CD1c-positive myeloid dendritic cell (primary cell): ENCODE measurements around the gene PAXIP1.
"Not testable (repeated sequence)": the region's sequence is repeated elsewhere in the genome, so short reads cannot be mapped to it uniquely, and the experiment has no call there.

Source experiments
- DNase-seq: peaks from one replicate; pipeline ENCODE4 v3.0.0-alpha.2; 2016; ENCODE audit errors: extremely low spot score

PAXIP1 gene

GRCh38 chr7:154942691-154943090 lies 60.2 kb downstream of the PAXIP1 start:
- DNase-seq = no peak

- peak; percentile 42 for DNase-seq
Observed at GRCh38 chr7:154937837-154938236, 65.1 kb downstream of the PAXIP1 start.

DNA sequence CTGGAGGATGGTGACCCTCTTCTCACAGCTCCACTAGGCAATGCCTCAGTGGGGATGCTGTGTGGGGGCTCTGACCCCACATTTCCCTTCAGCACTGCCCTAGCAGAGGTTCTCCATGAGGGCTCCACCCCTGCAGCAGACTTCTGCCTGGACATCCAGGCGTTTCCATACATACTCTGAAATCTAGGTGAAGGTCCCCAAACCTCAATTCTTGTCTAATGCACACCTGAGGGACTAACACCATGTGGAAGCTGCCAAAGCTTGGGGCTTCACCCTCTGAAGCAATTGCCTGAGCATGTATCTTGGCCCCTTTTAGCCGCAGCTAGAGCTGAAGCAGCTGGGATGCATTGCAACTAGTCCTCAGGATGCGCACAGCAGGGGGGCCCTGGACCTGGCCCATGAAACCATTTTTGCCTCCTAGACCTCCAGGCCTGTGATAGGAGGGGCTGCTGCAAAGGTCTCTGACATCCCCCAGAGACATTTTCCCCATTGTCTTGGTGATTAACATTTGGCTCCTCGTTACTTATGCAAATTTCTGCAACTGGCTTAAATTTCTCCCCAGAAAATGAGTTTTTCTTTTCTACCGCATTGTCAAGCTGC lies 68.5 kb downstream of the PAXIP1 start:
- DNase-seq = not testable (repeated sequence)

DNA sequence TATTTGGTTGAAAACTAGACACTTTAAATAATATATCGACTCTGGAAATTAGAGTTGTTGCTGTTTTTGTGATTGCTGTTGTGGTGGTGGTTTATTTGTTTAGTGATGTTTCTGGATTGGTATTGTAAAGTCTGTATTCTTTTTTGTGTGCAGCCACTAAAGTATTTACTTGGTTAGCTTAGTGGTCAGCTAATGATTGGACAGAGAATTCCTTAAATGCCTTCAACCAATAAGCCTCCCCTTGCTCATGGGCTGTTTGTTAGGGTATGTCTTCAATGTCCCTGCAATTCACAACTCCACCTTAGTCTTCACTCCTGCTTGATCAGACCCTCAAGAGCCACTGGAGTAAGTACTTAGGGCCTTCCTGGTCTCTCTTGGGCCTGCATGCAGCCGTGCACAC lies 71.0 kb downstream of the PAXIP1 start:
- no peak for DNase-seq

GRCh38 chr7:154929006-154929726 lies 73.8 kb downstream of the PAXIP1 start:
- DNase-seq = no peak

- peak; percentile 99 for DNase-seq
Observed at GRCh38 chr7:154928136-154929005, 74.6 kb downstream of the PAXIP1 start.

DNA sequence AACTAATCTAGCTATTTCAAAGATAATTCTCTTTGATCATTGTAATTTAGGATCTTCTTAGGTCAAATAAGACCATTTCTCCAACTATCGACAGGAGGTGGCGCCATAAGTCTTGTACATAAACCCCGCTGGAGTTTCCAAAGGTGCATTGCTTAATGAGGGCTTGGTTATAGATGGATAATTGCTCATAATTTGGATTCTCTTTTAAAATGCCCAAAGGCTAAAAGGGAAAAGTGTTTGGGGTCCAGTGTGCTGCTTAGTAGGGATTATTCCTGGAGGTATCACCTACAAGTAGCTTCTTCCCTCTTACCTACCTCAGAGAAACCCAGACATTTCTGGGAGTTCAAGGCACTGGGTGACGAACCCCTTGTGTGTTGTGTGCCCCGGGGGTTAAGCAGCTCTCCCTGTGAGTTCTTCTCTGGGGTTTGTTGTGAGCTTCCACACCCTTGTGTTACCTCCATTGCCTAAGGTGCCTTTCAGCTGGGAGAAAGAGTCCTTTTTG lies 75.2 kb downstream of the PAXIP1 start:
- DNase-seq = peak; percentile 90

GRCh38 chr7:154922472-154922871 lies 80.5 kb downstream of the PAXIP1 start:
- DNase-seq = not testable (repeated sequence)

DNA sequence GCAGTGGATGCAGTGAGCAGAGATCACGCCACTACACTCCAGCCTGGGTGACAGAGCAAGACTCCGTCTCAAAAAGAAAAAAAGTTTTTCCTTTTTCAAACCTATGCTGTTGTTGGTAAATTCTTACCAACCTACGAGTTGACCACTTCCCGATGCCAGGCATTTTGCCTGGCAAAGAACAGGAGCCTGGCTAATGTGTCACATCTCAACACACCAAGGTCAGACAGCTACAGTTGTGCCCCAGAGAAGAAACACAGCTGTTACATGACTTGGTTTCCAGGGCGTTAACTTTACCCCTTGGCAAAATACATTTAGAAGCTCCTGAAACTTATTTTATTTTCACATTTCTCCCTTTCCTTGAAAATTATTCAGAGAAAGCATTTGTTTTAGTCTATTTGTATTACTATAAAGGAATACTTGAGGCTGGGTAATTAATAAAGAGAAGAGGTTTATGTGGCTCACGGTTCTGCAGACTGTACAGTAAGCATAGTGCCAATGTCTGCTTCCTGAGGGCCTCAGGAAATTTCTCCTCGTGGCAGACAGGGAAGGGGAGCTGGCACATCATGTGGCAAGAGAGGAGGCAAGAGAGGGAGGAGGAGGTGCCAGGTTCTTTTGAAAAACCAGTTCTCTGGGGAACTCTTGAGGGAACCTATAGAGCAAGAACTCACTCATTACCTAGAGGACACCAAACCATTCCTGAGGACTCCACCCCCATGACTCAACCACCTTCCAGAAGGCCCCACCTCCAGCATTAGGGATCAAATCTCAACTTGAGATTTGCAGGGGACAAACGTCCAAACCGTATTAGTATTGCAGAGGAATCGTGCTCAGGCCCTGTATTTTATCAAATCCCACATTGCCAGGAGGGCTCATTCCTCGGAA lies 83.3 kb downstream of the PAXIP1 start:
- no peak for DNase-seq

DNA sequence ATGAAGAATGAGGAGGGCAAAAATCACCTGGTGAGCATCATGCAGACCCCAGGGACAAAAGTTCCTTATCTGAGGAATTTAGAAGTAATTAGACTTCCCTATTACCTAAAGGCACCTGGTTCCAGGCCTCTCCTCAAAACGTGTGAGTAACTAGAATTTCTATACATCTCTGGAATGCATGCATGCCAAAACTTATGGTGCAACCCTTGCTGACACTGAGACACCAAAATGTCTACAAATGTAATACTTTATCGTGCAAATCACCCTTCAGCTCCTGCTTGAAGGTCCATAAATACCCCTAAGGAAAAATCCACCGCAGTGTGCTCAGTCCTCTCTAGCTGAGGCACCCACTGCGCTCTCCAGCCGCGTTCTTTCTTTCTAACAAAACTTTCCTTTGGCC lies 84.2 kb downstream of the PAXIP1 start:
- no peak for DNase-seq

GRCh38 chr7:154918266-154918665 lies 84.7 kb downstream of the PAXIP1 start:
- no peak for DNase-seq

- no peak for DNase-seq
Observed at GRCh38 chr7:154917808-154918160, 85.1 kb downstream of the PAXIP1 start.

DNA sequence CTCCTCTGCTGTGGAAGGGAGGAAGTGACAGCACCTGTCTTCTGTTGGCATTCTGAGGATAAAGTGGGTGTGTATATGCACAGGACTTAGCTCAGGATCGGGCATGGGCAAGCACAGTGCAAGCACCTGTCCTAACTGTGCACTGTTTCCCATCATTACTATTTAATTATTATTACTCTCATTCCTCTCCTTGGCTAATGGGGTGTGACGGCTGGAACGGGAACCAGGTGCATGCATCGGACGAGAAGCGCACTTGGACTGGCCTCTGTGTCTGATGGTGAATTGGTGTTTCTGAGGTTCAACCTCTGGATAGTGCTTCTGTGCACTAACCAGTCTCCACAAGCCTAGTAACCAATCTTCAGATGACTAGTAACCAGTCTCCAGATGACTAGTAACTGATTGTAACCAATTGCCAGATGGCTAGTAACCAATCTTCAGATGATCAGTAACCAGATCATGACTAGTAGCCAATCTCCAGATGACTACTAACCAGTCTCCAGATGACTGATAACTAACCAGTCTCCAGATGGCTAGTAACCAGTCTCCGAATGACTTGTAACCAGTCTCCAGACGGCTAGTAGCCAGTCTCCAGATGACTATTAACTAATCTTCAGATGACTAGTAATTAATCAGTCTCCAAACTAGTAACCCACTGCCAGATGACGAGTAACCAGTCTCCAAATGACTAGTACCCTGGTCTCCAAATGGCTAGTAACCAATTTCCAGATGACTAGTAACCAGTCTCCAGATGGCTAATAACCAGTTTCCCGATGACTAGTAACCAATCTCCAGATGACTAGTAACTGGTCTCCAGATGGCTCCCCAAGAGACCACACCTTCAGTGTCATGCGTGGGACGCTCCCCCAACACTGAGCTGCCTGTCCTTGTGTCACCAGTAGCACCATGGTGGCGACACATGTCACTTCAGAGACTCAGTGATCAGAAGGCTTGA lies 85.8 kb downstream of the PAXIP1 start:
- DNase-seq = no peak

DNA sequence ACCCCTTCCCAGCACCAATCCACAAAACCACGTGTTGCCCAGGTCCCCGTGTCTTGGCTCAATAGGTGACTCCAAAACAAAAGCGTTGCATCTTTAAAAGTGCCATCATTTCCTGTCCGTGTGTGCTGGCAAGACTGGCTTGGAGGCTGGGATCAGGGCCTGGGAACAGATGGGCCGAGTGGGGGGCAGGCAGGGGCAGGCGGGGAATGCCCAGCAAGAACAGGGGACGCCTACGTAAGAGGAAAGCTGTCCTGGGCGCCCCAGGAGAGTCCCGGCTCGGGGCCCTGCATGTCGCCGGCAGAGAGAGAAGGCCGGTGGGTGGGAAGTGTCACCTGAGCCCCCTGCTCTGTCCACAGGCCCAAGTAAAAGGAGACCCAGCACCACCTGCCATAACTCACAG lies 86.5 kb downstream of the PAXIP1 start:
- DNase-seq = no peak

DNA sequence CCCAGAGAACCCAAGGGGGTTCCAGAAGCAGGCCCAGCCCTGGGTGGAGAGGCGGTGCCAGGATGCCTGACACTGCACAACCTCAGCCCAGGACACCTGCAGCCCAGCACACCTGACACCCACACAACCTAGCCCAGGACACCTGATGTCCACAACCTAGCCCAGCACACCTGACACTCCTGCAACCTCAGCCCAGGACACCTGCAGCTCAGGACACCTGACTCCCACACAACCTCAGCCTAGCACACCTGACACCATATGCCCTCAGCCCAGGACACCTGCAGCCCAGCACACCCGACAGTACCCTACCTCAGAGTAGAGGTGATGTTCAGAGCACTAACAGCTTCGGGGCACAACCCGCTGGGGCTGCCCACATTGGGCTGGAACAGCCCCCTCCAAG lies 87.3 kb downstream of the PAXIP1 start:
- no peak for DNase-seq

DNA sequence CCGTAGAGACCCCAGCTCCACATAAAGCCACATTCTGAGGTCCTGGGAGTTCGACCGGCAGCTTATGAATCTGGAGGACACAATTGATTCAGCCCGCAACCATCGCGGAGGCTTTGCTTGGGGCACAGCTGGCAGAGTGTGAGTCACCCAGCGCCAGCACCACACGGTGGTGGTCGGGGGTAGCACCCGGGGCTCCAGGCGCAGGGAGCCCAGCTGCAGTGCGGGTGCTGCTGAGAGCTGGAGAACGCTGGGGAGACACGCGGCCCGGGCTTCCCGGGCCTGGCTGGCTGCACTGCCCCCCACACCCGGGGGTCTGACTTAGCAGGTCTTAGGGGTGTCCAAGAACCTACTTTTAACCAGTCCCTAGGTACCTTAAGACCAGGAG lies 87.9 kb downstream of the PAXIP1 start:
- DNase-seq = no peak

- DNase-seq = no peak
Observed at GRCh38 chr7:154914308-154914995, 88.5 kb downstream of the PAXIP1 start.

DNA sequence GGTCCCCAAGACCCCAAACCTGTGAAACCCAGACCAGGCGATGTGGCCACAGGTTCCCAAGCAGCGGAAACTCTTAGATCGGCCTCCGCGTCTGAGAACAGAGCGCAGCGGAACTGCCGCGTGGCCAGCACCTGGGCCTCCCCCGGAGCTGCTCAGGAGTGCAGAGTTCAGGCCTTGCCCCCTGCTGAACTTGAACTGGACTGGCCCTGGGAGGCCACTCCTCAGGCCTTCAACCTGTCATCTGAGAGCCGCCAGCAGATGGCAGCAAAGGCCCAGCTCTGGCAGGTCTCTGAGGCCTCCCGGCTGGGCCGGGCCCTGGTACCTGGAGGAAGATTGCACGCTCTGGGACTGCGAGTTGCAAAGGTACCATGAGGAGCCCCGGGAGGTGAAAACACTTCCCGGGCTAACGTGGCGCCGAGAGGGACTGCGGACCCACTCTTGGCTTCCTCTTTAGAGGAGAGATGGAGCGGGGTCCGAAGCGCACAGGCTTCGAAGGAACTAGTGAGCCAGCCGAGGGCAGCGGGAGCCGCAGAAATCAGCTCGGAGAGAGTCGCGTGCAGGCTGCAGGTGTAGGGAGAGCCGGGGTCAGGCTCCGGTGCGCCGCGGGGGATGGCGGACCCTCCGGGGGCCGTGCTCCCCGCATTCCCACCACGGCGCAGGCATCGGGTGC lies 89.2 kb downstream of the PAXIP1 start:
- DNase-seq = peak; percentile 80
